Limb (tissue), 2 donors: ENCODE data around the gene ALLC.
"Not testable (repeated sequence)": the region's sequence is repeated elsewhere in the genome, so short reads cannot be mapped to it uniquely, and the experiment has no call there.

Experiments used
- DNase-seq, 2 donors: peaks; one replicate each; pipeline ENCODE4 v3.0.0-alpha.2; 2016; ENCODE audit errors: extremely low spot score in 2 of 2

The ALLC gene

GRCh38 chr2:3626118-3626811, 31.7 kb upstream of the ALLC start:
- no peak for DNase-seq

GRCh38 chr2:3626812-3627499, 31.0 kb upstream of the ALLC start:
- DNase-seq, result no peak

- no peak for DNase-seq
These were observed 30.4 kb upstream of the ALLC start for GRCh38 chr2:3627500-3628100.

DNA sequence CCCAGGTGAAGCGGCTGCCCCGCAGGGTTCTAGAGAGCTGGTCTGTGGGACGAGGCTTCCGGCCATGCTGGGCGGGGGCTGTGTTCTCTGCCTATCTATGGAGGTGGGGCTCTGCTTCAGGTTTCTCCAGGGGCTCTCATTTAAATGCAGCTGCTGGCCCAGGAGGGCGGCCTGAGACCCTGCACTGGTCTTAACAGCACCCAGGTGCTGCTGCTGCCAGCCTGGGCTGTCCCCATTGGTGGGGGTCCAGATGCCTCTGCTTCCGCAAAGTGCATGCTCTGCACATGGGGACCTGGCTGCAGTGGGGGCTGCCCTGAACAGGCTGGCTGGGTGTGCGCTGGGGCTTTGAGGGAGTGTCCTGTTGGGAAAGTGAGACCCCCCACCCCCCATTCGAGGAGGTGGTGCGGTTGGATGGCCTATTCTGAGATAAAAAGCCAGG, 29.7 kb upstream of the ALLC start:
- DNase-seq, result no peak

GRCh38 chr2:3628800-3629199, 29.2 kb upstream of the ALLC start:
- peak in 1 of 2 donors; percentile 24 for DNase-seq

DNA sequence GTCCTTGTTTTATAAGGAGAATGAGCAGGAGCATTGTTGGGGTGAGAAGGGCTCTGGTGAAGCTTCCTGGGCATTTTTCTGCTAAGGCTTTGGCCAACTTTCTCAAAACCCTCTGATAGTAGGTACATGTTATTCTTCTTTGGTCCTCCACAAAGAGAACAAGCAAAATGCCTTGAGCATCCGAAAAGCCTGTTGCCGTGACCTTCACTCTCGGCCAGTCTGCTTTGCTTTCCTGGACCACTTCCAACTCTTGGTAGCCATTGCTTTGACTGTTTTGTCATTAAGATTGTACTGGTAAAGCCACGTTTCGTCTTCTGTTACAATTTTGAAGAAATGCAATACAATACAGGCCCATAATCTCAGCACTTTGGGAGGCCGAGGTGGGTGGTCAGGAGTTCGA, 27.4 kb upstream of the ALLC start:
- DNase-seq, result no peak

DNA sequence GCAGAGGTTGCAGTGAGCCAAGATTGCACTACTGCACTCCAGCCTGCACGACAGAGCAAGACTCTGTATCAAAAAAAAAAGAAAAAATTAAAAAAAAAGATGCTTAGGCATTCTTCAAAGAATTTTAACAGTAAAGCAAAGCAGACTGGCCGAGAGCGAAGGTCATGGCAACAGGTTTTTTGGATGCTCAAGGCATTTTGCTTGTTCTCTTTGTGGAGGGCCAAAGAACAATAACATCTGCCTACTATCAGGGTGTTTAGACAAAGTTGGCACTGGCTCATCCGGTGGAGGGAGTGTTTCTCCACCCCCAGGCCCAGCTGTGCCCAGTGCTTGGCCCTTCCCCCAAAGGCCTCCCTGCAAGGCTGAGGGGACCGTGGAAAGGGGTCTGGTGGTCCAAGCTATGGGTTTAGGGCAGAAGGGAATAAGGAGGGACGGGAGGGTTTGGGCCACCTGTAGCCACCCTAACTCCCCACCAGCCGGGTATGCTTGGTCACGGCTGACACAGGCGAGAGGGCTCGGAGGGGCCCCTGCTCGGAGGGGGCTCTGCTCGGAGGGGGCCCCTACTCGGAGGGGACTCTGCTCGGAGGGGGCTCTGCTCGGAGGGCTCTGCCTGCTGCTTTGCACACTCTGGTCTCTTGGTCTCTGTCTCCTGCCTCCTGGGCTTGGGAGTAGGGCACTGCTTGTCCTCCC, 26.7 kb upstream of the ALLC start:
- DNase-seq, result no peak

GRCh38 chr2:3631851-3632659, 25.9 kb upstream of the ALLC start:
- DNase-seq, result no peak

DNA sequence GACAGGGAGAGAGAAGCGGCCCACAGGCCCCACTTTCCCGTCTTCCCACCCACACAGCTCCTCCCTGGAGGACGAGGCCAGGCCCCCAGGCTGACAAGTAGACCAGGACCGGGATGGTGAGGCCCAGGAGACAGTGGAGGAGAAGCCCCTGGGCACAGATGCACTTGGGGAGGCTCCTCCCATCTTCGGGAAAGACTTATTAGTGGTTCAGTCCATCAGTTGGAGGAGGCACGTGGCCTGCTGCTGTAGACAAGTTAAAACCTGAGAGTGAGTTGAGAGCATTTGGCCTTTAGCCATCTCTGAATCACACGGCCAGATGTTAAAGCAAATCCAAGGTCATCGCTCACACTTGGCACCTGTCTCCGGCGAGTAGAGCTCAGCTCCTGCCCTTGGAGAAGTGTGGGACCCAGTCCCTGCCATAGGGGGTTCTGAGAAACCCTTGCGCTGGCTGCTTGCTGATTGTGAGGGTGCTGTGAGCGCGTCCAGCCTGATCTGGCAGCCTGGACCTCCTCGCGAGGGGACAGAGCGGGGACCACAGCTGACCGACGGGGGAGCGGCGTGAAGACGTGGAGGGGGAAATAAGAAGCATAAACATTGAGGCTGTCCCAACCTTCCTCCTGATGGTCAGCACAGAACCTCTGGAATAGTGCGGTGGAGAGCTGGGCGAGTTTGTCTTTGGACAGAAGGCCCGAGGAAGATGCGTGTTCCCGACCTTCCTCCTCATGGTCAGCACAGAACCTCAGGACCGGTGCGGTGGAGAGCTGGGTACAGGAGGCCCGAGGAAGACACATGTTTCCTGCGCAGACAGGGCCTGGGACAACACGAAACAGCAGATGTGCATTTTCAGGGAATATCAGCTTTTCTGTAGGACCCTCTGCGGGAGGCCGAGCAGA, 24.7 kb upstream of the ALLC start:
- DNase-seq, result peak; percentile 42

DNA sequence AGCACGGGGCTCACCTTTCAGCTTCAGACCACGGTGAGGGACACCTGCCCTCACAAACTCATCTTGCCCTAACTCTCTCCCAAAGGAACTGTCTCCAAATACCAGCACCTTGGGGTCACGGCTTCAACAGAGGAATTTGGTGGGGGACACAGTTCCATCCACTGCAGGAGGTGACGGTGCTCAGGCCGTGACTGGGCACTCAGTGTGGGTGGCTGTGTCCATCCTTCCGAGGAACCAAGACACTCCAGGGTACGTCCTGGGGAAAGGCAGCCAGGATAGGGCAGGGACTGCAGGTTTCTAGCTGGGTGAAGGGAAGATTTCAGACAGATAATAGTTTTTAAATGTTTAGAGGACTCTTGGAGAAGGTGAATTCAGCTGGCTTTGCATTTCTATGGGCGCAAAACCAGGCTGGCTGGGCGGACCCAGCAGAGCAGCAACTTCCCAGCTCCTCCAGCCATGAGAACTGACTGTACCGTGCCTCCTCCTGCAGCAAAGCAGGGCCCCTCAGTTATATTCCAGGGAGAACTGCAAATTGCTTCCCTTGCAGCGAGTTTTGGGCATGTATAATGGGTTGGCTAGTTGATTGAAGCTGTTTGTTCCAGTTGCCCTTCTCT, 23.9 kb upstream of the ALLC start:
- DNase-seq, result no peak

GRCh38 chr2:3634596-3635121, 23.3 kb upstream of the ALLC start:
- DNase-seq, result no peak

GRCh38 chr2:3635171-3635974, 22.6 kb upstream of the ALLC start:
- DNase-seq, result no peak

DNA sequence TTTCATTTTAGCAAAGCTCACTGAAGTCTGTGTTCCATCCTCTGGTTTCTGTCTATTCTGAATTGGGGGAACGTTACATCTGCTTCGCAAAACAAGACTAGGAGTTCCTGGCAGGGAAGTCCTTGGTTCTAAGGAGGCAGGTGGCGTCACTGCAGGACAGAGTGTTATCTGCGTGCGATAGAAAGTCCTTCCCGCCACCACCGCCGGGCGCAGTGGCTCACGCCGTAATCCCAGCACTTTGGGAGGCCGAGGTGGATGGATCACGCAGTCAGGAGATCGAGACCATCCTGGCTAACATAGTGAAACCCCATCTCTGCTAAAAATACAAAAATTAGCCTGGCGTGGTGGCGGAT, 22.0 kb upstream of the ALLC start:
- not testable (repeated sequence) for DNase-seq

- no peak for DNase-seq
These were observed 21.3 kb upstream of the ALLC start for GRCh38 chr2:3636586-3637310.

DNA sequence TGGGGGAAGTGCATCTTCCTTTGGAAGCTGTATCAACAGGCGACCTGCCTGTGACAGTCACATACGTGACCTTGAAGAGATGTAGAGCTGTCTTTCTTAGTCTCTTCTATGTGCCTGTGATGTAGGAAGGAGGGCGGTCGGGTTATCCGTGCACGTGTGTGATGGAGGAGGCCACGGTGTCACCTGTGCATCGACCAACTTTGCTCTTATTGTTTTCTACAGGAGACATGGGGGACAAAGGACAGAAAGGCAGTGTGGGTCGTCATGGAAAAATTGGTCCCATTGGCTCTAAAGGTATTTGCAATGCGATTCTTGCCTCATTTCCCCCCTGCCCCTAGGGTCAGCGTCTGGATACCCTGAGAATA, 20.7 kb upstream of the ALLC start:
- DNase-seq, result no peak

DNA sequence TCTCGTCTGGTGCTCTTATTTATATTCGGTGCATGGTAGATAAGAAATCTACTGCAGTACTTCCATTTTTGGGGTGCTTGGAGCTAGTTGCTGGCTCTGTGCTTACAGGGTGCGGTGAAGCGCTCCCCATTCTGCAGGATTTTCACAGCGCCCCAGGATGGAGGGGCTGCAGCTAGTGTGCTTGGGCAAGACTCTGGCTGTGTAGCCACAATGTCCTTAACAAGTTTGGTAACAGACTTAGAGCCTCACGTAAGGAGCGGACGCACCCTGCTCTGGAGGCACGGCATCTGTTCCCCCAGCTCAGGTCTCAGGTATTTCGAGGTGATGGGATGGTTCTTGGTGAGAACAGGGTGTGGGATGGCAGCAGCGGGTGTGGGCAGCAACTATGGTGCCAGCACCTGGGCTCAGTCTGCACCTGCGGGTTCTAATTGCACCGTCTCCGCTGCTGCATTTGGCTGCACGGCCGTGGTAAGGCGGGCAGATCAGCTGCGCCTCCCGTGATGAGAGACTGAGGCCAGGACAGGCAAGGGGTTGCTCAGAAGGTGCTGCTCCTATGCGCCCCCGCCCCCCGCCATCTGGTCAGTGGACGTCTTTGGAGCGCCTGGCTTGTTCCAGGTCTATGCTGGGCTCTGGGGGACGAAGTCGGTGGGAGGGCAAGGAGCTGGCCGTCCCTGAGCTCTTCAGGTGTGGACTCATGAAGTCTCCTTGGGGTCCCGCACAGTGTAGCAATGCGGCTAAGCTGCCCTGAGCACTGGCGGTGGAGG, 20.1 kb upstream of the ALLC start:
- DNase-seq, result no peak

GRCh38 chr2:3638456-3638810, 19.6 kb upstream of the ALLC start:
- no peak for DNase-seq
